Measurements from ENCODE around the gene RBM20.

DNA sequence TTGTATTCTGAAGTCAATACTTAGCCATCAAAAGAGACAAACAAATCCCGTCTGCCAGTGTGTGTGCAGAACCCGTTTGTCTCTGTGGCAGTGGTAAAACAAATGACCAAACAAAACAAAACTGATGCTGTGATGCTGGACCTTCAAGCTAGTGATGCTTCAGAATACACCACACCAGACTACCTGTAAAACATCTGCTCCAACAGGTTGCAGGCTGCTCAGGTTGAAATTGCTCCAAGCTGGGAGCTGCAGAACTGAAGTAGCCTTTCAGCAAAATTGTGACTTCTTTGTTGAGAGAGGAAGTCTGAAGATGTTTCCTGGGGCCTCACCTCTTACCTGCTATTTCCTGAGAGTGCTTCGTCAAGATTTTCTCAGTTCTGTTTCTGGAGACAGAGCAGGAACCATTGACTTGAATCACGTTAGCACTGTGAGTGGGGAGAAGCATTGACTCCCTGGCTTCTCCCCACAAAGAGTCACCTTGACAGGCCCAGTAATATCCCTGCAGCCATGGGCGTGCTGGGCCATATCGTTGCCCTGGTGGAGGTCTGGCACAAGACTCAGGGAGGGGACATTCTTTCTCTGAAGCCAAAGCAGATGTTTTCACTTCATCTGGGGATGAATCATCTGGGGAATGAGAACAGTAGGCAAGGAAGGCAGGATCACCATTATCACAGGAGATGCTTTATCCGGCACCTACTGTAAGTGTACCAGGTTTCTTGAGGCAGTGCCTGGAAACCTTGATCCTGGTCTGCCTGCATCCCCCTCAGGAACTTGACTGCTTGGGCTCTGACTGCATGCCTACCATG, 80.2 kb downstream of the RBM20 start:
- TF ChIP-seq EZH2 (IDR thresholded peaks at IDR 0.05; ENCODE audit: insufficient read depth, poor library complexity, severe bottlenecking) (no peak), EZH2phosphoT487 (IDR thresholded peaks at IDR 0.05; ENCODE audit: insufficient read depth, low read depth) (no peak)
